HL-60/S4 treated with retinoic acid at 250 ng/mL for 4 days and 3 days (cell line): ENCODE data around the gene IRF2BP2.
"Not testable (repeated sequence)": the region's sequence is repeated elsewhere in the genome, so short reads cannot be mapped to it uniquely, and the experiment has no call there.

ENCODE experiments used
- in situ Hi-C: fragments of 300-500 bp; cut with MboI; formaldehyde crosslinking; loops from 2 replicates; pipeline ENCODE4 v1.7.0; 2022; ENCODE audit warnings: low sequenced_read_pairs

Gene IRF2BP2

DNA sequence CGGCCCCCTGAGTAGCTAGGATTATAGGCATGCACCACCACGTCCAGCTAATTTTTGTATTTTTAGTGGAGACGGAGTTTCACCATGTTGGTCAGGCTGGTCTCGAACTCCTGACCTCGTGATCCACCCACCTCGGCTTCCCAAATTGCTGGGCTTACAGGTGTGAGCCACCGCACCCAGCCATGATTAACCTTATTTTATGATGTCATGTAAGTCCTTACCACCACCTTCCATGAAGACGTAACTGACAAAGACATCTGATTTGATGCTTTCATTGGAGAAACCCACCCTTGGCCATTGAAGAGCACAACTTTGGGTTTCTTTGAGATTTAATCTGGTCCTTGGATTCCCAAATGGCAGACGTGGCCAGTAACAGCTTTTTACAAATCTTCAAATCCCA, 24.9 kb upstream of the IRF2BP2 start:
- in situ Hi-C loops, result not testable (repeated sequence)

DNA sequence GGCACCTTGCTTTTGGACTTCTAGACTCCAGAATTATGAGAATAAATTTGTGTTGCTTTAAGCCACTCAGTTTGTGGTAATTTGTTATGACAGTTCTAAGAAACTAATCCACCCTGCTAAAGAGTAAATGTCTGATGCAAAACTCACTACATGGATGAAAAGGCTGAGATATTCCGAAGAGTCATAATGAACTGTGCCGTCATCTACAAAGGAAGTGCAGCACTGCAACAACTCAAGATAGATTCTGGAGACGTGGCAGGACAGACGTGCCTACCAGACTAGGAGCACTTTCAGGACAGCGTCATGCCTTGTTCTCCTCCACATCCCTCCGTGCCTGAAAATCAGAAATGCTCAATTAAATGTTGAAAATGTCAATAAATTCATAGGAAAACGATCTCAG, 24.4 kb upstream of the IRF2BP2 start:
- in situ Hi-C loops, result no loop called here

DNA sequence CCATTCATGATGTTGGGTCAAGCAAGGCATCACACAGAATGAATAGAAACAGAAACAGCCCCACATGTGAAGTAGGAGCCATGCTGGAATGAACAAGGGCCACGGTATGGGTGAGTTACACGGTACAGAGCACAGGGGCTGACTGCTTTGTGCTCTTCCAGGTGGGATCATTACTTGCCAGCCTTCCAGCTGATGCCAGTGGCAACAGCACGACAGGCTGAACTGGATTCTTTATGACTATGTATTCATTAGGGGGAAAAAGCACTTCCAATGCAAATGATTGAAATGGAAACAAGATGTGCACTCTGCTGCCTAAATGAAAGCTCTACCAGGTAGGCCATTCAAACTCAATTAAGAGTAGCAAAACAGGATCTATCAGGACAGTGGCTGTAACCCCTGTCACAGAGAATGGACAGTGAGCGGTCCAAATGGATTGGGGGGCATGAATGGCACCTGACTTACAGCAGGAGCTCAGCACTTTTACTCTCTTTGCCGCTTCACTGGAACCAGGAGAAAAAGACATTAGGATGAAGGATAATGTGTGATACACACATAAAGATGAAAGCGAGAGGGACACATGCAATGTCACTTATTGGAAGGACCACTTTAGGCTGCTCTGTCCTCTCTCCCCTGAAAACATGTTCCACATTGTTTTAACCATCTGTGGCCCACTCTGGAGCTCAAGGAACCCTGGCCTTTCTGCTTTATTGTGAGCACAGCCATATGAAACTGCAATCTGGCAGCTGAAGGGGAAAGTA, 23.4 kb upstream of the IRF2BP2 start:
- in situ Hi-C loops, result no loop called here

DNA sequence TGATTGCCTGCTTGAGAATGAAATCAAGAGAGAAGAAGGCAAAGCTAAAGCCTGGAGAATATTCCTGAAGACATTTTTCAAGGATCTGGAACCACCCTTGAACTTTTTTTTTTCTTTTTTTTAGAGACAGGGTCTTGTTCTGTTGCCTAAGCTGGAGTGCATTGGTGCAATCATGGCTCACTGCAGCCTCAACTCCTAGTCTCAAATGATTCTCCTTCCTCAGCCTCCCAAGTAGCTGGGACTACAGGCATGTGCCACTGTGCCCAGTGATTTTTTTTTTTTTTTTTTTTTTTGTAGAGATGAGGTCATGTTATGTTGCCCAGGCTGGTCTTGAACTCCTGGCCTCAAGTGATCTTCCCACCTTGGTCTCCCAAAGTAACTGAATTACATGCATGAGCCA, 22.2 kb upstream of the IRF2BP2 start:
- in situ Hi-C loops, result no loop called here

DNA sequence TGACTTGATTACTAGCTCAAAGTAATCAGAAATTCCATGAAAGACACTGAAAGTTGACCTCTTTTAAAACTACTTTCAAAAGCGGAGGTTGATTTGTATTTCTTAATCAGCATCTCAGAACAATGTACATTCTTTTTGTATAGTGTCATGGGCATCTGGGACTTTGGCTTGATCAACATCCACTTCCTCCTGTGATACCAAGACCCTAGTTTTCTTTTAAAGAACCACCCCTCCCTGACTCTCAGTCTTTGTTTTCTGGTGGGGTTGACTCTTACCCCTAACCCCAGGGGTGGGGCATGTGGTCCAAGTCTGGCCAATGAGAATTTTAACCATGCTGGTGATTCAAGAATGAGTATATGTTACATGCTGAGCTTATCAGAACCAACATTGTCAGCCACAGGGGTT, 21.7 kb upstream of the IRF2BP2 start:
- in situ Hi-C loops, result no loop called here

DNA sequence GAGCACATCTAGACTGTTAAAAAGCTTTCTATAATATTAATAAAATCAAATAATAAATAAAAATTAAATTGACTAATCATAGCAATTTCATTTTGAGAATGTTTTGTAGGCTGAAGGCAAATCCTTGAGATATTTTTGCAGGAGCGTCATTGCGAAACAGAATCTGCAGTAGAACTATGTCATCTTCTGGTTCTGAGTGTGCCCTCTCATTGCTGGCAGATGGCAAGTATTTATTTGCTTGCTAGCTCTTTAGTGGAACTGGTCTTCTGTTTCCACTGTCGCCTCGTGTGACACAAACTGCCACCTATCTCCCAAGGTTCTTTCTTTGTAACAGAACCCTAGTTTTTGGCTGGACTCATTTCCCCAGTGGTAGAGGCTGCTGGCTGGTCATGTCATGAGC, 19.0 kb upstream of the IRF2BP2 start:
- in situ Hi-C loops, result no loop called here

DNA sequence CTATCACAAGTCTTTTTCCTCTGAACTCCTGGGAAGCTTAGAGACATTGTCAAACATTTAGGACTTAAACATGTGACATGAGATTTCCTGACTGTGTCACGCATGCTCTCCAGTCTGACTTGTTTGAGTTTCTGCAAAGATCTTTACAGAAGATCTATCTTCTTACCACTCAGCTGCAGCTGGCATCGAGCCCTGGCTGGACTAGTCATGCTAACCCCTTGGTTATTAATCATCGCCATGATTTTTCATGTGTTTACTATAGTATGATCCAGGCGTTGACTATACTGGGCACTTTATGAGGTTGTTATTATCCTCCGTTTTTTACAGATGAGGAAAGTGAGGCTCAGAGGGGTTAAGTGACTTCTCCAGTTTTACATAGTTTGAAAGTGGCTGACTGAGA, 18.1 kb upstream of the IRF2BP2 start:
- in situ Hi-C loops, result no loop called here

DNA sequence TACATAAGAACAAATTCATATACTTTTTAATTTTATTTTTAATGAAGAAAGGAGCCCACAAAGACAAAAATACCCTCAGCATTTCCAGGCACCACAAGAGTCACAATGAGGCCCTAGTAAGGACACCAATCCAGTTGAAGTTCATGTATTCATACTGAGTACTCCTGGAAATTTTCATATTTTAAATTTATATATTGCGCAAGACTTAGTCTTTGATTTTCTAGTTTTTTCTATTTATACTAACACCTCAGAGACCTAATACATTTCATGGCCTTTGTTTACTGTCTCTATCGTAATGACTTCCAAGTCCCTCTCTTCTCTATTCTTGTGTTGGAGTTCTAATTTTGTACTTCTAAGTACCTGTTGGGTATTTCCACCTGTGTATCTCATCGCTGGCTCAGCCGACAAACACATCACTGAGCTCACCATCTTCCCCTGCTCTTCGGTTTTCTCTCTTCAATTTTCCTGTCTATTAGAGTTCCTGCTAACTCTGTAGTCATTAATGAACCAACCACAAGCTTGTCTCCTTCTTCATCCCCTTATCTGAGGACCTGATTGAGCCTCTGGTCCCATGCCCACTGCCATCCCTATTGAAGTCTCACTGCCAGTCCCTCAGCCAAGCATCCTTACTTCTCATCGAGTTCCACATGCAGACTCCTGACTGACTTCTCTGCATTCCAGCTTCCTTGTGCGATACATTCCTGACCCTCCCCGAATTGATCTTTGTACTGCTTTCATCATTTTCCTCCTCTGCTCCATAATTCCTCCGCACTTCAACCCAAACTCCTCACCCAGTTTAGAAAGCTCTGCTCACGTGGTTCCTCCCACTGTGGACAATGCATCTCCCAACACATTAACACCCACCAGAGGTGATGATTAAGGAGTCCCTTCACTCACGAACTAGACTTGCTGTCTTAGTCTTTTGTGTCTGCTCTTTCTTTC, 17.3 kb upstream of the IRF2BP2 start:
- in situ Hi-C loops, result no loop called here

DNA sequence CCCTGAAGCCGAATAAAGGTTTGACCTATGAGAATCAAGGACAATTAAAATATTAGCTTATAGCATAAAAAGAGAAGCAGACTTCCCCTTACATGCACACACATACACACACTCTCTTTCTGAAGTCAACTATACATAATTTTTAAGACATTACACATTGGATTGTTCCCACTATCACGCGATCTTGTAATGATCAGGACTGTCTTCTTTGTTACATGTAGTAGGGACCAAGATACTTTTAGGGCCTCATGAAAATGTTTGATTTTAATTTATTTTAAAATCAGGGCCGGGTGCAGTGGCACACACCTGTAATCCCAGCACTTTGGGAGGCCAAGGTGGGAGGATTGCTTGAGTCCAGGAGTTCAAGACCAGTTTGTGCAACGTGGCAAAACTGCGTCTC, 16.4 kb upstream of the IRF2BP2 start:
- in situ Hi-C loops, result no loop called here

DNA sequence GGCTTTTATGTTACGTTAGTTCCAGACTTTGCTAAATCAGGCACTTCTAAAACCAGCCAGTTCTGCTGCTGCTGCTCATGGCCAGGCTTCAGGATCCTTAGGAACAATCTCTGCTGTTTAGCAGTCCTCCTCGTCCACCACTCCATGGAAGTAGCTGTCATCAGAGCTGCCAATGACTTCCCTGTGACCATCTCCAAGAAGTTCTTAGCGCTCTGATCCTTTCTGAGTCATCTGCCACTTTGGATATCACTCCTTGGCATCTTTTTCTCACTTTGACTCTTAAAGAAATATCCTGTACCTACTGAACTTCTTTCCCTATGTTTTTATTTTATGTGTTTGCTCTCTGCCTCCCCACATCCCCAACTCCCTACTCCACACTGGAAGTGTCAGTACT, 14.7 kb upstream of the IRF2BP2 start:
- in situ Hi-C loops, result no loop called here

DNA sequence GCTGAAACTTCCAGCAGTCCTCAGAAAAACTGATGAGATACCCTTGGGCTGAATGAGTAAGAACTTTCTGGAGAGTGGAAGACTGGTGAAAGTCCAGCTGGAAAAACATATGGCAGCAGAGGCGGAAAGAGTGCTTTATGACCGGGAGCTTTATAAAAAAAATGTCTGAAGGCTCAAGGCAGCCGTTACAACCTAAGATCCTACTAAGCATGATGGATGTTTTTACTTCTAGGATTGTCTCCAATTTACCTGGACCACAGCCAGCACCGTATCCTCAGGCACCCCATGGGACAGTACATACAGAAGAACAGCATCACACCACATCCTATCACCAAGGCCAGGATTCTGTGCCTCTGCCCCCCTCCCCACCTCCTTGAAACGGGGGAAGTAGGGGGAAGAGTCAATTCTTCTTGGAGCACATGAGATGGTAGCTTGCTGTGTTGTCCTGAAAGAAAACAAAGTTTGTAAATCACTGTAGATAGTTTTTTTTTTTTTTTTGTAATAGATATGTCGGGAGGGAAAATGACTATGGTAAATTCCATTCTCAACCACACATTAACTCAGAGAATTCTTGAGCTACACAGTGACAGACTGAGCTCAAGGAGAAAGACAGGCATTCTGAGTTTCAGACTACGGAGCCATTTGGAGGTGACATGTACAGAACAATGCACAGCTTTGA, 11.8 kb upstream of the IRF2BP2 start:
- in situ Hi-C loops, result no loop called here

DNA sequence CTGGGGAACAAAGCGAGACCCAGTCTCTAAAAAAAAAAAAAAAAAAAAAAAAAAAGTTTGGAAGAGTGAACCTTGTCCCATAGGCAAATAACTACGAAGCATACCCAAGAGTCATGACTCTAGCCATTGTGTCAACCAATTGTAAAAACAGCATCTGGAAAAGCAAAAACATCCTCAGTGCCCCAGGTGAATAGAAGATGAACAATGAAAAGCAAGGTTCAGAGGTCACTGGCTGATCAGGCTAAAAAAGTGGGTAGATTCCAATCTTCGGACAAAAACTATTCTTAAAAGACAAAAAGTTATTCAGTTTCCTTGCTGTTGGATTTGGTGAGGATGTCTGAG, 11.1 kb upstream of the IRF2BP2 start:
- in situ Hi-C loops, result no loop called here

DNA sequence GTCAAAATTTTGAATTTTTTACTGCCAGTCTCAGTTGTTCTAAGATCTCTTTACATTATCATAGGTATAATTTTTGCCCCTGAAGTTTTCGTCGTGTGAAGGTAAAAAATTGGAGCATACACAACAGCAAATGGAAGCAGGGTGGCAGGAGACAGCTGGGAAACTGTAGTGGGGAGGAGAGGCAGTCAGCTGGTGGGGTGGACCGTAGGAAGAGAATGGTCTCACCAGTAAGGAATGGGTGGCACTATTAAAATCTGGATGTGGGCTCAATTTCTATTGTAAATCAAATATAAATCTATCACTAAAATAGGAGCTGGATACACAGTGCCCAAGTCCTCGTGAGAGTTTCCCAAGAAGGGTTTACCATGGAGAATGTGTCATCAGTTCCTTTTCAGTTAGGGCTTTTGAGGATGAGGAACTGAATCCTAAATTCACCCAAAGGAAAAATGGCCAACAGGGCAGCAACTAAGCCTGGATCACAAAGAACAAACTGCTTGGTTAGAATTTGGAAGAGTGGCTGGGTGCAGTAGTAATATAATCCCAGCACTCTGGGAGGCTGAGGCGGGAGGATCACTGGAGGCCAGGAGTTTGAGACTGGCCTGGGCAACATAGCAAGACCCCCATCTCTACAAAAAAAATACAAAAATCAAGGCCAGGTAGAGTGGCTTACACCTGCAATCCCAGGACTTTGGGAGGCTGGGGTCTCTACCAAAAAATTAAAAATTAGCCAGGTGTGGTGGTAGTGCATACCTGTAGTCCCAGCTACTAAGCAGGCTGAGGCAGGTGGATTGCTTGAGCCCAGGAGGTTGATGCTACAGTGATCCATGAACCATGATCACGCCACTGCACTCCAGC, 10.5 kb upstream of the IRF2BP2 start:
- in situ Hi-C loops, result no loop called here

DNA sequence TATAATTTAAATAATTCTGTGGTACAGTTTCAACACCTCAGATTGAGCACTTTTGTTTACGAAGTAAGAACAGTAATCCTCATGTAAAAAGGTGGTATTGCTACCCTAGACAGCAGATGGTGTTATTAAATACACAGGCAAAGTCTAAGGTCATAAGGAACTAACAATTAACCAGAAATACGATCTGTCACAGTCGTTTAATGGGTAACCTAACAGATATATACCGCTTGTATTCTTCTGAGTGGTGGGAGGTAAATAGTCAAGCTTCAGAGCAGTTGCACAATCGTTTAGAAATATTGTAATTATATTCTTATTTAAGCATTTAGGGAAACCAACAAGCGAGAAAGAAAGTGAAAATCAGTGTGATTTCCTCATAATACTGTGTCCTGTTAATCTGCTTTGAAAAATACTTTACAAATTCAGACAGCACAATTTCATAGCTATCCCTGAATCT, 9.8 kb upstream of the IRF2BP2 start:
- in situ Hi-C loops, result loop anchor here (10.0 kb wide), 1 partner anchor 115 kb away; no protein-coding TSS in a partner anchor

DNA sequence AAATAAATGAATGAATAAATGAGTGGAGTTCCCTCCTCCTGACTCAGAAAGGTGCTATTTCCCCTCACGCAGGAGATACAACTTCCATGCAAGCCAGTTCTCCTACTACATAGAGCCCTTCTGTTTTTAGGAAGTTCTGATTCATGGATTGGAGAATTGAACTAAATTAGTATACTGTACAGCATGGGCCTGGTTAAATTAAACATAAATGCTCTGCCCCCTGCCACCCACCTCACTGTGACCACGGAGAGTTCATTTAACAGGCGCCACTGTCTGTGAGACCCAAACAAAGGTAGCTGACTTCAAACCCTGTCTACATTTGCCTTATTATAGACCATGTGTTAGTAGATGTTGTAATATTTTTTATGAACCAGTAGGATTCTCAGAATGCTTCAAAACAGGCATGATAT, 9.1 kb upstream of the IRF2BP2 start:
- in situ Hi-C loops, result loop anchor here (10.0 kb wide), 1 partner anchor 116 kb away; no protein-coding TSS in a partner anchor

DNA sequence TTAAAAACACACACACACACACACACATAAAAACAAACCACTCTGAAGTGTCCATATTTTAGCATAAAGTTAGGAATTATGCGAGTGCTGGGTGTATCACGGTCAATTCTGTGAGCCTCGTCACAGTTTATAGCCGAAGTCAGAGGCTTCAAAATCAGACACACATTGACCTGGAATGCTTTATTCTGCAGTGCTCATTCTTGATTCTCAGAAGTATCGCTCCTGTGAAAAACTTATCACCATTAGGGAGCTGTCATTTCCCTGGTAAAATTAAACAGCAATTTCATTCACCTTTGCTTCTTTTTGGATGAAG, 8.7 kb upstream of the IRF2BP2 start:
- in situ Hi-C loops, result loop anchor here (10.0 kb wide), 1 partner anchor 116 kb away; no protein-coding TSS in a partner anchor

DNA sequence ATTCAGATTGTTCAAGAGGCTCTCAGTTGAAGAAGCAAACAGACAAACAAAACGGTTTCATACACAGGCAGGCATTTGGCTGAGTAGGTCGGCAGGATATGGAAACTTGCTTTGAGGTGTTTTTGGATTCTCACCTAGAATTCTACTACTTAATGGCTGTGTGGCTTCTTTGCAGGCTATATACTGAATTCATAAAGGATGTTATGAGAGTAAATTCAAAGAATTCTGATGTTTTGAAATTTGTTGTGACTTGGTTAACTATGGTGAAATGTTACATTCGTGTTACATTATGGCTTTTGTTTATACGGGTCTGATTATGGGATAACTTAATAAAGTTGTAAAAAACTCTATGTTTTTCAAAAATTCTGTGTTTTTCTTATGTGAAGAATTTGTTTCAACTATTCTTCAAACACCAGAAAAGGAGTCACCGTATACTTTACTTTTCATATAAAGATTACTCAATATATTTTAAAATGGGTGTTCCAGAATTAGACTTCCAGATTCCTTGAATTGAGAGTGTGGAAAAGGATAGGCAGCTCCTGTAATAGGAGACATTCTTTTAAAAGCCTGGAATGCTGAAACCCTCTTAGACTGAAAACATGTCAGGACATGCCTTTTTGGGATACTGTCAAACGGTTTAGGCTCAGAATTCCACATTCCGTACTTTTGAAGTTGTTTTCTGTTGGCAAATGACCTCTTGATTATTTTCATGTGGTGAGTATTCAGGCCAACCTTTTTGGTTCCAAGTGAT, 8.2 kb upstream of the IRF2BP2 start:
- in situ Hi-C loops, result loop anchor here (10.0 kb wide), 1 partner anchor 117 kb away; no protein-coding TSS in a partner anchor

DNA sequence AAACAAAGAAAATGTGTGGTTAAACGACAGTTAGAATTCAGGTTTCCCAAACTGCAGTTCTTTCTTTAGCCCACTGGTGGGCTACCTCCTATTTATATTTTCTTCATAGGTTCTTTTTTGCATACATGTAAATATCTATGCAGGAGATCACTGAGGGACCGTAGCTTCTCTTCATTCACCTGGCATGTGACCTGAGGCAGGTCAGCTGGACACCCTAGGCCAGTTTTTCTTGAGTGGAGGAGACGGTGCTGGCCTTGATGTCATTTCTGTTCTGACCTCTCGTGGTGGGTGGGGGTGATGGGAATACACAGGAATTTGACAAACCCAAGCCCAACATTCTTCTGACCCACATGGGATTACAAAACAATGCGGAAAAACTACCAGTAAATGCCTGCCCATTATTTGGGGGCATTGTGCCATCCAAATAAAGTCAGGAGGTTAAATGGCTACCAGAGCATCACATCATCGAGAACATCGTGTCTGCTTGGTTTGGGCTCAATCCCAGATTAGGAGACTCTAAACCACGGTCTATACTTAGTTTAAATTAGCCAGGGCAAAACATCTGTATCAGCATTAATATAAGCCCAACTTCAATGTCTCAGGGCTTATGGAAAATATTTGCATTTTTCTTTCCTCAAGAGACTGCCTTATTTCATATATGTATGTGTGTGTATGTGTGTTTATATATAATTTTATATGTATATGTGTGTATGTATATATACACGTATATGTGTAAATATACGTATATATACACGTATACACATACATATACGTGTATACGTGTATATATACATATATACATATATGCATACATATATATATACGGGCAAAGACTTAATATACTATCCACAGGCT, 7.4 kb upstream of the IRF2BP2 start:
- in situ Hi-C loops, result loop anchor here (10.0 kb wide), 1 partner anchor 117 kb away; no protein-coding TSS in a partner anchor

DNA sequence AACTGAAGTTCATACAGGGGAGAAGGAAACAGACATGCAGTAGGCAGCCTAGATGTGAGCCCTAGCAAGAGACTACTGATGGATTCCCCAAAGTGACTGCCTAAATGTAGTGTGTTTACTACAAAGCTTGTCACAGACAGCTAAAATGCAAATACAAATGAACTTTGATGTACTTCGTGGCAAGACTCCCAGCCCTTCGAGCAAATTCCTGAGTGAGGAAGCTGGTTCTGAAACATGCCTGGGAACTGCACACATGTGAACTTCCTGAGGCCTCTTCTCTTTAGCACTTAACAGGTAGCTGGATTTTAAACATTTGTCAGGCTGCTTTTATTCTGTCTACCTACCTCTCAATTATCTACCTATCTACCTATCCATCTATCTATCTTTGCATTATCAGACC, 6.7 kb upstream of the IRF2BP2 start:
- in situ Hi-C loops, result loop anchor here (10.0 kb wide), 1 partner anchor 118 kb away; no protein-coding TSS in a partner anchor
